NCI-H2196 (cell line): ENCODE measurements around the gene C2CD2.

Source experiments
- DNase-seq: peaks from one replicate; lab custom pipeline; 2025; ENCODE audit not compliant: unreplicated experiment; lab: John Stamatoyannopoulos, UW

C2CD2 gene

GRCh38 chr21:41890355-41890754, 63.5 kb downstream of the C2CD2 start:
- DNase-seq = no peak

DNA sequence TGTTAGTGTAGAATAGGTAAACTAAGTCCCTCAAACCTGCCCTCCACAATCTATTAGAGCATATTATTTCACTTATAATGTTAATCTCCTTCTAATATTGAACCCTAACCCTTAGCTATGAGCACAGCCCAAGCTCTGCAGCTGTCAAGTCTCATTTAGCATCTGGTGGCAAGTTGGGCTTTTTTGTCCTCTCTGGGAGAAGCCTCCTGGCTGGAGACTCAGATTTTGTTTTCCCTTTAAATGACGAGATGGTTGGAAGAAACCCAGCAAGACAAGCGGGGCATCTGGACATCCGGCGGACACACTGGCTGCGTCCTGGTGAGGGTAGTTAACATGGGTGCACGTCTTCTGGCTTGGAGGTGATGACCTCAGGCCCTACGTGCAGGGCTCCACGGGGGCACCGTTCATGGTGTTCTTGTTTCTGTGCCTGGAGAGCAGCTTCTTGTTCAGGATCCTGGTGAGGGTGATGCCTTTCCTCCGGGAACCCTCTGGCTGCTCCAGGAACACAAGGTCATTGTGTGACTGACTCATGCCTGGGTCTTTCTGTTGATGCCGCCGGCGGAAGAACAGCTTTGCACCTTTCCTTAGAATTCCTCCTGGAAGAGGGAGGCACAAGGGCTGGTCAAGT, 65.0 kb downstream of the C2CD2 start:
- no peak for DNase-seq

DNA sequence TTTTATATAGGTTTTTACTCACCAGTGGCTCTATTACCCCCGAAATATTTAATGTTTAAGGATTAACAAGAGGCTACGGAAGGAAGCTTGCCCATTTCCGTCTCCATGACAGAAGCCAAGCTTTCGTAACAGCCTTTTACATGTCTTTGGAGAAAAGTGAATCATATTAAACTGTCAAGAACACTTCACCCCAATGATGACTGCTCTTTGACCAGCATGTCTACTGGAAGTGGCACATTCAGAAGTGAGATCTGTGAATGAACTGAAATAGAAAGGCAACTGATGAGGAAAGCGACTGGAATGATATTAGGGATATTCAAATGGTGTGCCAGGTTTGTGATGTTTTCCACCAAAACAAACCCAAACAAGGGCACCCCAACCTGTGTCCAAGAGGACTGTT, 66.2 kb downstream of the C2CD2 start:
- DNase-seq = no peak

DNA sequence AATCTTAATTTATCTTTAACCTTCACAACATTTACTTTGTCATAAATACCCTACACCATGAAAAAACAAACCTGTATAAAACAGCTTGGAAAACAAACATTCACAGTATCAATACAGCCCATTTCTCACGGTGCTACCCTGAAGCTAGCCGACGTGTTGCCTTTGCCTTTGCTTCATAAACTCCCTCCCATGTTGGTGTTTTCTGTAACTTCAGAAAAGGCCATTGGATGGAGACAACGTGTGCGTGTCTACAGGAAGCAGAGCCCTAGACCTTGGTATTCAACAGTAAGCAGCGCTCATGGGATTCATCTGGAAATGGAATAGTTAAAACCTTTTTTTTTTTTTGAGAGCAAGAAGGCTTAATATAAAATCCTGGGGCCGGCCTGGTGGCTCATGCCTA, 67.5 kb downstream of the C2CD2 start:
- no peak for DNase-seq

GRCh38 chr21:41885341-41886024, 68.3 kb downstream of the C2CD2 start:
- DNase-seq = peak; percentile 50

- DNase-seq = no peak
These were observed 69.3 kb downstream of the C2CD2 start for GRCh38 chr21:41884501-41885030.

DNA sequence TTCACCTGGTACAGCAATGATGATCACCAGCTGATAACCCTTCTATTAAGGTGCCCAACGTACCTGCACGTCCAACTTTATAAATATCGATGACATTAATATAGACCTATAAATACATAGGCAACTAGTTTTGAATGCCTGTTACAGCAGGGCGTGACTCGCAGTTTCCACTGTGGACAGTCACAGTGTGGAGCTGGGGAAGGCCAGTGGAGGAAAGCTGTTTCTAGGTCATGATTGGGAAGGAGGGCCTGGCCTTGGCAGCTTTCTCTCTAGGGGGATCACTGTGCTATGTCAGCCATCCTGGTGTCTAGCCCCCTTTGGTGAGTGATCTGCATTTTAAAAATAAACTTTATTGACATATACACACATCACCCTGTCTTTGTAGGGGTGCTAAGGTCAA, 70.2 kb downstream of the C2CD2 start:
- DNase-seq = no peak

DNA sequence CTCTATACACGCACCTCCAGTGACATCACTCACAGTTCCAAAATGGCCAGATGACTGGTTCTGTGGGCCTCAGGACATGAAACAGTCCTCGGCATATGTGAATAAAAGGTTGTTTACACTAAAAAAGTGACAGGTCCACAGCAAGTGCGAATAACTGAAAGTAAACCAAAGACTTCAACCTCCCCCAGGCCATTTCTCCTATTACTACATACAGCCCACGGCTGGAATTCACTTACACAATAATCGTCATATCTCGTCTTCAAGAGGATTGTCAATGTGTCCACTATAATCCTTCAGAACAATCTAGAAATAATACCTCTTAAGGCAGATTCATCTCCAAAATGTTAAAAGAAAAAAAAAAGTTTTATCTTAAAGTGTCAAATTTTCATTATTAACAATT, 72.8 kb downstream of the C2CD2 start:
- no peak for DNase-seq

DNA sequence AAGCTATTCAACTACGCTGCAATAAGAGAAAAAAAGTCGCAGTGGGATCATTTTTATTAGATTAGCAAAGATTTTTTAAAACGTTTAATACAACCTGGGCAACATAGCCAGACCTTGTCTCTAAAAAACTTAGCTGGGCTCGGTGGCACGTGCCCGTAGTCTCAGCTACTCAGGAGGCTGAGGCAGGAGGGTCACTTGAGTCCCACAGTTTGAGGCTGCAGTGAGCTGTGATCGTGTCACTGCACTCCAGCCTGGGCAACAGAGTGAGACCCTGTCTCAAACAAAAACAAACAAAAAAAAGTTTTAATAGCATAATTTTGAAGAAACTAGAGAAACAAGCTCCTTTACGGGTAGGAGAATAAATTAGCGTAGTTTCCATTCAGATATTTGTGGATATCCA, 73.7 kb downstream of the C2CD2 start:
- no peak for DNase-seq

- DNase-seq = peak; percentile 77
These were observed 74.4 kb downstream of the C2CD2 start, which contains the start of gene PRDM15 for GRCh38 chr21:41879190-41879998. Gene PRDM15 (minus strand): TSS chr21:41879344. CDS start chr21:41860363, 18,981 bp downstream.

GRCh38 chr21:41878831-41879189, 75.0 kb downstream of the C2CD2 start:
- peak; percentile 77 for DNase-seq

DNA sequence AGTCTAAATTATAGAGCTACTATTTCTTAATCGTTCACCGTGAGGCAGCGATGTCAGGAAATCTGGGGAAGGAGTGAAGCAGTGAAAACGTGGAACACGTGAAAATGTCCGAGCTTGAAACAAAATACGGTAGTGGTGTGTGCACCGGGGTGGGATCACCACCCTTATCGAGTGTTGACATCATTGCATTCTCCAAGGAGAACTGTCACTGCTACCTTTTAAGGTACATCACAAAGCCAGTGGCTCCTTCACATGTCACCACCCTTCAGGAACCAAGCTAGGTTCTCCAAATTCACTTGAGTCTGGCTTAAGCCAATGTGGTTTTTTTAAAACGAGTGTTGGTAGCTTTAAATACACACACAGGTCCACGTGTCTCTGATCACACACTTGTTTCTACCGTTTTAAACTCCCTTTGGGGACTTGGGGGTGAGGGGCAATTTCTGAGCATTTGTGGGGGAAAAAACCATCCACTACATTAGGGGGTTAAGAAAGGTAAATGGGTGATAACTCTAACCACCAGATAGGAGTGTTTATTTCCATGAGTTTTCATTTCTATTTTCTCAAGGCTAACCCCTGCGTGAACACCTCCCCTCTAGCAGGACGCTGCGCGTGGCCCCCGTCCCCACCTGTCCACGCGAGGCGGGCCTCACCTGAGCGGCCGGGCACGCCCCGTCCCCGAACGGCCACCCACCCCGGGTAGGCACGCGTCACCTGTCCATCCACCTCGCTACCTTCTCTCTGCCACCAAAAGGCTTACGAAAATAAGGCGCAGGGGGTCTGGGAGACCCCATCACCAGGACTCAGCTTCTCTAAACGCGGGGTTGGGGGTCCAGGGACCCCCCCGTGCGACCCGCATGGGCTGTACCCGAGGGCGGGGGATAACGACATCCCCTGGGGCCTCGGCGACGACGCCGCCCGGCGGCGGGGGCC, 75.7 kb downstream of the C2CD2 start:
- DNase-seq = peak; percentile 17

DNA sequence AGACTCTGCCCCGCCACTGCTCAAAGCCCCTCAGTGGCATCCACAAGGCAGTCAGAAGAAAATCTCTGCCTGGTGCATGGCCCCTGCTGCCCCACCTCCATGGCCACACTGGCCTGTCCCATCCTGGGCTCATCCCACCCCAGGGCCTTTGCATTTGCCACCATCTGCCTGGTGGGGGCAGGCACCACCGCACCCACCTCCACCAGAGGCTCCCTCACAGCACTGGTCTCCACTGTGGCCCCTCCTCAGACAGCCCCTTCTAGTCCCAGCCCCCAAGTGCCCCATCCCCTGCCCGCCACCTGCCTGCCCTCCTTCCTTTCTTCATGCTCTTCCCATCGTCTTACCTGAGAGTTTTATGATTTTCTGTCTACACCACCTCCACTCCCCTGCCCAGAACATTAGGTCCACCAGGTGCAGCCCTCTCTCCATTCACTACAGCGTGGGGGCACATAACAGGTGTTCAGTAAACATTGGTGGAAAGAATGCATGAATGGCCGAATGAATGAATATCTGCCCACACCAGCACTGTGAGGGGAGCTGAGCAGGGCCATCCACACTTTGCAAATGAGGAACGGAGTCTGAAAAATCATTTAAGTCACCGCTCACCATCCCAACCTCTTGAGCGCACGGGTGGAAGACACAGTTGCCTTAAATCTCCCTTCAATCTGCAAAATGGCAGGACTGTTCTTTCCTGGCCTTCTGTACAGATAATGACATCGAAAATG, 76.7 kb downstream of the C2CD2 start:
- no peak for DNase-seq

- DNase-seq = no peak
These were observed 77.4 kb downstream of the C2CD2 start for GRCh38 chr21:41876396-41876795.

DNA sequence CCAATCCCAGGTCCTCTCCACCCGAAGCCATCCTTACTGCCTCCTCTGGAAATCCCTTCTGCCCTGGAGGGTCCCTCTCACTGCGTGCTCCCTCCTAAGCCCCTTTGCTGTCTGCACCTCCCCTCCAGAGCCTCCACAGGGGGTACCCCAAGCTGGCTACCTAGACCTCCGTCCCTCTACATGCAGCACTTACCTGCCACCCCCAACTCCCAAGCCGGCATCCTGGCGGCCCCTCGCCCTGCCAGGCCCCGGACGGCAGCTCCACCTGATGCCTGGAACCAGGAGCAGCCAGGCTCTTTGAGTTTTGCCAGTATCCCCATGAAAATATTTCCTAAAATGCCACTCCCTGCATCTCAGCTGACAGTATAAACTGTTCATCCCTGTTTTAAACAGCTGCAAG, 78.7 kb downstream of the C2CD2 start:
- no peak for DNase-seq

DNA sequence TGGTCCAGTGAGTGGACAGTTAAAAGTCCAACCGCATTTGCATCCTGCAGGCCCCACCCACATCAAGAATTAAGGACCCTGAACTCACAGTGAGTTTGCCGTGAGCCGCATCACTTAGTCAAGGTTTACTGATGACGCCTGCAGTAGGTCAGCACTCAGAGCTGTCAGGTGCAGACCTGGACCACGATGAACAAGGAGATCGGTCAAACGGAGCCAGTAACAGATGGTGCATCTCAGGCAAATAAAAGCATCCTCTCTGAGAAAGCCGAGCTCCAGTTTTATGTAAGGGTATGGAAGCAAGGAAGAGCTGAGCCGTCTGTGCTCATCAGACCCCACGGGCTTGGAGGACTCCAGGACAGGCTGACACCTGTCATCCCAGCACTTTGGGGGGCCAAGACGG, 79.2 kb downstream of the C2CD2 start:
- no peak for DNase-seq

GRCh38 chr21:41873426-41873825, 80.4 kb downstream of the C2CD2 start:
- no peak for DNase-seq

GRCh38 chr21:41873005-41873404, 80.8 kb downstream of the C2CD2 start:
- no peak for DNase-seq

DNA sequence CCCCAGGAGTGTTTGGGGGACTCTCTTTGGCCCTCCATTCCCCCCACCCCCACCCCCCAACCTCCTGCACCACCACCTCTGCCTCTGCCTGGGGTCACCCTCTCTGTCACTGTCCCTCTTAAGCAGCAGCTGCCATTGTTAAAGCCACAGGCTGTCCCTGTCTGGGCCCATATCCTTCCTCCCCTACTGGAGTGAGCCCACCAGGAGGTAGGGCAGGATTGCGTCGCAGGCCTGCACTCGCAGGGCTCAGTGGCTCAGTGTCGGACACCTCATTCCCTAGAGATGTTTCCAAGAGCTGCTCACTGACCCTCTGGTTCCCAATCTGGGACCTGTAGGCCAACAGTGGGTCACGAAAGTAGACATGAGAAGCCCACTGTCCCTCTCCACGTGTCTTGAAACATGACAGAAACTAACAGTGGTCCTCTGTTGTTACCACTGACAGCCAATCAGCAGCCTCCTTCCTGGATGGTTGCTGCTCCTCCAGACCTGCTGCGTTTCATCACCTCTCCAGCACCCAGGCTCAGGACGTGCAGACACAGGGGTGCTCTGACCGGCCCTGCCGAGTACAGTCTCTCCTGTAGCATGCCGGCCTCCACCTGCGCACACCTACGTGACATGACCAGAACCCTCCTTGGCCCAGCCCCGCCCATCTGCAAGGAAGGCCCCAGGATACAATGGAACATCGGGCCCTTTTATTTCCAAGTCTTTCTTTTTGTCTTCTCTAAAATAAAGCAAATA, 82.4 kb downstream of the C2CD2 start:
- no peak for DNase-seq
